Activated naive CD8-positive, alpha-beta T cell treated with anti-CD3 and anti-CD28 coated beads, Interleukin-2, amount 50 U/mL, for 24 hours (primary cell): ENCODE results near the gene CCSER2.
"Not testable (repeated sequence)": the region's sequence is repeated elsewhere in the genome, so short reads cannot be mapped to it uniquely, and the experiment has no call there.

Experiments
- ATAC-seq: fragments of 150-1000 bp; cut with Tn5 transposase; one replicate; pipeline ENCODE4 v1.10.0; 2021
- DNase-seq: peaks from one replicate; pipeline ENCODE4 v3.0.0; 2021
- H3K27ac Mint-ChIP-seq: one replicate; pipeline ENCODE4 v1.8.0; 2021; ENCODE audit warnings: mild to moderate bottlenecking, mixed read lengths
- H3K27me3 Mint-ChIP-seq: one replicate; pipeline ENCODE4 v1.8.0; 2021; ENCODE audit warnings: mixed read lengths
- H3K36me3 Mint-ChIP-seq: one replicate; pipeline ENCODE4 v1.8.0; 2021; ENCODE audit warnings: low read depth, mixed read lengths
- H3K4me1 Mint-ChIP-seq: one replicate; pipeline ENCODE4 v1.8.0; 2021; ENCODE audit warnings: mixed read lengths
- H3K4me3 Mint-ChIP-seq: one replicate; pipeline ENCODE4 v1.8.0; 2021; ENCODE audit warnings: mild to moderate bottlenecking, moderate library complexity, mixed read lengths
- H3K9me3 Mint-ChIP-seq: one replicate; pipeline ENCODE4 v1.8.0; 2021; ENCODE audit warnings: mixed read lengths

CCSER2 gene

DNA sequence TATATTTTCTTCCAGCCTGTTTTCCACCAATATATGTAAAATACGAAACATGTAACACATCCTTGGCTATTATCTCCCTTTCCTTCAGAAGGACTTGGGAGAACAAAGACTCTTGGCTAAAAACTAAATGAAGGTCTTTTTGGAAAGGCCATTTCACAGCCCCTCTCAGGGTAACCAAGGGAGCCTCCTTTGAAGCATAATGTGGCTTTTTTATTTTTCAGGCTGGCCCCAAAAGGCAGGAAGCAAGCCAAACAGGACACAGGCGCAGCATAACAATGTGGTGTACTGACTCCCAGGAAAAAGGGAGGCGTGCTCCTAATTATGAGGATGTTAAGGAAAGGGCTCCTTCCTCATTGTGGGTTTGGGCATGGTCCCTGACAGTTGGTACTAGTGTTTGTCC is 30.3 kb upstream of the CCSER2 start:
- Mint-ChIP-seq H3K36me3 (no peaks in the 10 kb centered on the region), H3K4me3 (no peak overlapping the region), H3K27me3 (no peaks in the 10 kb centered on the region), H3K27ac (no peak overlapping the region), H3K4me1 (peaks cover 23% of the 10 kb centered on the region), H3K9me3 (no peaks in the 10 kb centered on the region)
- no peak for DNase-seq
- no peak for ATAC-seq

- DNase-seq, result no peak
- peak; percentile 31 for ATAC-seq
- Mint-ChIP-seq H3K4me3 (no peak overlapping the region), H3K36me3 (no peaks in the 10 kb centered on the region), H3K27me3 (no peaks in the 10 kb centered on the region), H3K27ac (no peak overlapping the region), H3K4me1 (peaks cover 13% of the 10 kb centered on the region), H3K9me3 (peaks cover 4% of the 10 kb centered on the region)
Observed at GRCh38 chr10:84302223-84302622, 26.2 kb upstream of the CCSER2 start.

DNA sequence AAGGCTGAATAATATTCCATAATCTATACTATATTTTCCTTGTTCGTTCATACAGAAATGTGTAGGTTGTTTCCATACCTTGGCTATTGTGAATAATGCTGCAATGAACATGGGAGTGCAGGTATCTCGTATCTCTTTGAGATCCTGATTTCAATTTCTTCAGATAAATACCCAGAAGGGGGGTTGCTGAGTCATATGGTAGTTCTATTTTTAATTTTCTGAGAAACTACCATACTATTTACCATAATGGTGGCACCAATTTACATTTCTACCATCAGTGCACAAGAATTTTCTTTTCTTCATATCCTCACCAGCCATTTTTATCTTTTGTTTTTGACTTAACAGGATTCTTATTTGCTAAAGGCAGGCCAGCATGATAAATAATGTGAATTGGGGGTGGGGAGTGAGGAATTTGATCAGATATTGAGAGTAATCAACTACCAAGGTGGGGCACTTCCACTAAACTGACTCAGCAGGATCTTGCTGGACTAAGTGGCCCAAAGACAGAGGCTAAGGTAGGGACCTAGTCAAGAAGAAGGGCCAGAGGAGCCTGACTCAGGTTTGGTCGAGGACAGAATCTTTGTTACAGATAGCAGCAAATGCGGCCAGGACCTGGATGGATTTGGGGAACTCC is 21.5 kb upstream of the CCSER2 start:
- Mint-ChIP-seq H3K9me3 (peaks cover 4% of the 10 kb centered on the region), H3K4me1 (peaks cover 40% of the 10 kb centered on the region), H3K36me3 (no peaks in the 10 kb centered on the region), H3K4me3 (peak overlapping the region; percentile 10), H3K27ac (peak overlapping the region; percentile 71), H3K27me3 (peaks cover 1% of the 10 kb centered on the region)
- ATAC-seq (no peak), DNase-seq (no peak)

- H3K27ac Mint-ChIP-seq, result peak overlapping the region; percentile 72
Observed at GRCh38 chr10:84308021-84308420, 20.4 kb upstream of the CCSER2 start.

GRCh38 chr10:84308481-84309304 is 19.7 kb upstream of the CCSER2 start:
- Mint-ChIP-seq H3K27ac (peak overlapping the region; percentile 12), H3K9me3 (peaks cover 4% of the 10 kb centered on the region), H3K36me3 (no peaks in the 10 kb centered on the region), H3K27me3 (peaks cover 2% of the 10 kb centered on the region), H3K4me3 (peak overlapping the region; percentile 39), H3K4me1 (peaks cover 40% of the 10 kb centered on the region)
- DNase-seq (peak; percentile 54), ATAC-seq (peak; percentile 69)

More at GRCh38 chr10:84308021-84308420, 20.4 kb upstream of the CCSER2 start:
- Mint-ChIP-seq H3K36me3 (no peaks in the 10 kb centered on the region), H3K27me3 (peaks cover 2% of the 10 kb centered on the region), H3K4me1 (peaks cover 40% of the 10 kb centered on the region), H3K4me3 (peak overlapping the region; percentile 34), H3K9me3 (peaks cover 4% of the 10 kb centered on the region)
- ATAC-seq (no peak), DNase-seq (no peak)

DNA sequence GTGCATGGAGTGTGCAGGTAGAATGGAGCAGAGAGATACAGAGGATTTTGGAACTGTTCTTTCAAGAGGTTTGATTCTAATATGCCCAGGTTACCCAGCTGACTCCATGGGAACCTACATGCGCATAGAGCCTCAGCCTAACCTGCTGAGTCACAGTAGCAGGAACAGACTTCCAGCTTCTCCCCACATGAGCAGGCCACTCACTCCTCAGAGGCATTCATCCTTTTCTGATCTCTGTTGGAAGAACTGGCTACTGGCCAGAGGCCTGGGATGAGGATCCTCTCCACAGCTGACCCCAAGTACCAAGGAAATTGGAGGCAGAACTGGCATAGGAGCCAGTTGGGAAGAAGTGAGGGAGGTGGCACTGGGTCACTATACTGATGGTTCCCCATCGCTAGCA is 17.9 kb upstream of the CCSER2 start:
- Mint-ChIP-seq H3K36me3 (no peaks in the 10 kb centered on the region), H3K4me3 (no peak overlapping the region), H3K27ac (no peak overlapping the region), H3K4me1 (peaks cover 51% of the 10 kb centered on the region), H3K27me3 (peaks cover 2% of the 10 kb centered on the region), H3K9me3 (peaks cover 4% of the 10 kb centered on the region)
- ATAC-seq (no peak), DNase-seq (no peak)

DNA sequence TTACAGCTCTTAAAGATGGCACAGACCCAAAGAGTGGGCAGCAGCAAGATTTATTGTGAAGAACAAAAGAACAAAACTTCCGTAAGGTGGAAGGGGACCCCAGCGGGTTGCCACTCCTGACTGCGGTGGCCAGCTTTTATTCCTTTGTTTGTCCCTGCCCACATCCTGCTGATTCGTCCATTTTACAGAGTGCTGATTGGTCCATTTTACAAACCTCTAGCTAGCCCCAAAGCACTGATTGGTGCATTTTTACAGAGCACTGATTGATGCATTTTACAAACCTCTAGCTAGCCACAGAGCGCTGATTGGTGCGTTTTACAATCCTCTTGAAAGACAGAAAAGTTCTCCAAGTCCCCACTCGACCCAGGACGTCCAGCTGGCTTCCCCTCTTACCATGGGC is 16.8 kb upstream of the CCSER2 start:
- no peaks in the 10 kb centered on the region for H3K36me3 Mint-ChIP-seq
- H3K27ac Mint-ChIP-seq, result no peak overlapping the region
- peaks cover 2% of the 10 kb centered on the region for H3K27me3 Mint-ChIP-seq

GRCh38 chr10:84312816-84313215 is 15.6 kb upstream of the CCSER2 start:
- Mint-ChIP-seq H3K4me3 (no peak overlapping the region), H3K27me3 (peaks cover 2% of the 10 kb centered on the region), H3K9me3 (no peaks in the 10 kb centered on the region), H3K4me1 (peaks cover 43% of the 10 kb centered on the region), H3K36me3 (no peaks in the 10 kb centered on the region), H3K27ac (no peak overlapping the region)
- no peak for DNase-seq
- no peak for ATAC-seq

More for the DNA sequence above, 16.8 kb upstream of the CCSER2 start:
- DNase-seq (no peak), ATAC-seq (no peak)
- Mint-ChIP-seq H3K9me3 (no peaks in the 10 kb centered on the region), H3K4me3 (no peak overlapping the region), H3K4me1 (peaks cover 47% of the 10 kb centered on the region)

DNA sequence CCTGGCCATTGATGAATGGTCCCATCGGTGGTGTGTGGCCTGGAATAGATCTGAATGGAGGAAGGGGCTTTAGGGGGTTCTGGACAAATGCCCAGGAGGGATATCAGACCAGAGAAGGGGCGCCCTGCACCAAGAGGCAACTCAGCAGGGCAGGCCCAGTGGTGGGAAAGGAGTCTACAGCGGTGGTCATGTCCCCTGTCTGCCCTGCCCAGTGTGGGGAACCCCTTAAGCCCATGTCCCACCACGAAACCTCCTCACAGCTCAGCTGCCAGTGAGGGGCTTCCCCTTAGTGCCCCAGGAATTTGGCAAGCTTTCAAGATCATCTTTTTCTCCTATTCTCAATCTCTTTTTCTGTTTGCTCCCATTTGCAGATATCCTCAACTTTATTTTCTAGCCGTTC is 14.1 kb upstream of the CCSER2 start:
- H3K27me3 Mint-ChIP-seq, result peaks cover 2% of the 10 kb centered on the region
- peaks cover 29% of the 10 kb centered on the region for H3K4me1 Mint-ChIP-seq
- no peaks in the 10 kb centered on the region for H3K36me3 Mint-ChIP-seq
- H3K9me3 Mint-ChIP-seq, result no peaks in the 10 kb centered on the region
- H3K4me3 Mint-ChIP-seq, result no peak overlapping the region
- DNase-seq (no peak), ATAC-seq (peak; percentile 69)
- H3K27ac Mint-ChIP-seq, result no peak overlapping the region

DNA sequence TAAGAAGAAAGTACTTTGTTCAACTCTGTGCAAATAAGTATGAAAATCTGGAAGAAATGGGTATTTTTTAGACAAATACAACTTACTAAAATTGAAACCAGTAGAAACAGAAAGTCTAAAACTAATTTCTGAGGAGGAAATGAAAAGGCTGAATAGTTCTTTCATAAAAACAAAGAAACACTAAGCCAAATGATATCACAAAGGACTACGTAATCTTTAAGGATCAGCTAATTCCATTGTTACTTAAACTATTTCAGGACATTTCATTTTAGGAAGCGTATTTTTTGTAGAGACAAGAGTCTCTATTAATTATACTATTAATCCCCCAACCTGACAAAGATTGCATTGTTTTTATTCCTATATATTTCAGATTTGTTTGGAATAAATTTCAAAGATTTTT is 11.2 kb upstream of the CCSER2 start:
- Mint-ChIP-seq H3K27ac (no peak overlapping the region), H3K9me3 (no peaks in the 10 kb centered on the region), H3K4me3 (no peak overlapping the region), H3K36me3 (no peaks in the 10 kb centered on the region), H3K4me1 (peaks cover 22% of the 10 kb centered on the region), H3K27me3 (no peaks in the 10 kb centered on the region)
- ATAC-seq, result no peak
- no peak for DNase-seq

DNA sequence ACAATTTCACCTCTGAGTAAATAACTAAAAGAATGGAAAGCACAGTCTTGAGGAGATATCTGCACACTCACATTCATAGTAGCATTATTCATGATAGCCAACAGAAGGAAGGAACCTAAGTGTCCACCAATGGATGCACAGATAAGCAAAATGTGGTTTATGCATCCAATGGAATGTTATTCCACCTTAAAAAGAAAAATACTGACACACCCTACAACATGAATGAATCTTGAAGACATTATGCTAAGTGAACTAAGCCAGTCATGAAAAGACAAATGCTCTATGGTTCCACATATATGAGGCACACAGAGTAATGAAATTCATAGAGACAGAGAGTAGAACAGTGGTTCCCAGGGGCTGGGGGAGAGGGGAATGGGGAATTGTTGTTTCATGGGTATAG is 6.5 kb upstream of the CCSER2 start:
- H3K4me3 Mint-ChIP-seq, result no peak overlapping the region
- H3K27ac Mint-ChIP-seq, result no peak overlapping the region
- no peaks in the 10 kb centered on the region for H3K36me3 Mint-ChIP-seq
- DNase-seq (no peak), ATAC-seq (no peak)
- H3K27me3 Mint-ChIP-seq, result no peaks in the 10 kb centered on the region
- H3K9me3 Mint-ChIP-seq, result no peaks in the 10 kb centered on the region
- H3K4me1 Mint-ChIP-seq, result peaks cover 7% of the 10 kb centered on the region

DNA sequence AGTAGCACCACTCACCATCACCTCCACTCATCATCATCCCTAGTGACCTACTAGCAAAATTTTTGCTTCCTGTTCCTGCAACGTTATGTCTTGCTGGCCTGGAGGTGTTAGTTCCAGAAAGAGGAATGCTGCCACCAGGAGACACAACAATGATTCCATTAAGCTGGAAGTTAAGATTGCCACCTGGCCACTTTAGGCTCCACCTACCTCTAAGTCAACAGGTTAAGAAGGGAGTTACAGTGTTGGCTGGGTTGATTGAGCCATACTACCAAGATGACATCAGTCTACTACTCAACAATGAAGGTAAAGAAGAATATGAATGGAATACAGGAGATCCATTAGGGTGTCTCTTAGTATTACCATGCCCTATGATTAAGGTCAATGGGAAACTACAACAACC is 4.8 kb upstream of the CCSER2 start:
- H3K27me3 Mint-ChIP-seq, H3K9me3 Mint-ChIP-seq, ATAC-seq, H3K27ac Mint-ChIP-seq, DNase-seq, H3K36me3 Mint-ChIP-seq, H3K4me1 Mint-ChIP-seq, H3K4me3 Mint-ChIP-seq: not testable (repeated sequence)

DNA sequence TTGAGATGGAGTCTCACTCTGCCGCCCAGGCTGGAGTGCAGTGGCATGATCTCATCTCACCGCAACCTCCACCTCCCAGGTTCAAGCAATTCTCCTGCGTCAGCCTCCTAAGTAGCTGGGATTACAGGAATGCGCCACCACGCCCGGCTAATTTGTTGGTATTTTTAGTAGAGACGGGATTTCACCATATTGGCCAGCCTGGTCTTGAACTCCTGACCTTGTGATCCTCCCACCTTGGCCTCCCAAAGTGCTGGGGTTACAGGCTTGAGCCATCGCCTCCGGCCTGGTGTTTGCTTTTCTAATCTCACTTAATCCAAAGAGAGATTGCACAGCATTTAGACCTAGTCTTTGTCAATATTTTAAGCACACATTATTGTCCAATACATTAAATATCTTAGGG is 1.4 kb upstream of the CCSER2 start:
- not testable (repeated sequence) for ATAC-seq, H3K27me3 Mint-ChIP-seq, H3K4me3 Mint-ChIP-seq, H3K36me3 Mint-ChIP-seq, H3K27ac Mint-ChIP-seq, DNase-seq, H3K9me3 Mint-ChIP-seq
- peaks cover 37% of the 10 kb centered on the region for H3K4me1 Mint-ChIP-seq

DNA sequence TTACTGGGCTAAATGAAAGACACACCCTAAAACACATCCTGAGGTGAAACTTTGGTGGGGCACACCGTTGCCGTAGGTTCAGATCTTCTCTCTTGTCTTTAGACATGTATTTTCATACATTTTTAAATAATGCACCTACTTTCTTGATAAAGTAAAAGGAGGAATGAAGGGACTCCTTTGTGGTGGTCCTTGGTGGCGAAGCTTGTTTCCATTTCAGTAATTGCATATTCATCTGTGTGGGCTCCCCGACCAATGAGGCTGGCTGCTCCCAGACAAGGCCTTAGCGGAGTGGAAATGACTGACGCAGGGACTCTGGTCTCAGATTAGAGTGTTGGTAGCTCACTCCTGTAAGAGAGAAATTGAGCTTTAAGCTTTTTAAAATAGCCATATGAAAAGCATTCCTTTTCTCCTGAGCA is 815 bp downstream of the CCSER2 start:
- DNase-seq (peak; percentile 67), ATAC-seq (peak; percentile 57)
- Mint-ChIP-seq H3K9me3 (no peaks in the 10 kb centered on the region), H3K4me3 (peak overlapping the region; percentile 91), H3K36me3 (no peaks in the 10 kb centered on the region), H3K27me3 (peaks cover 2% of the 10 kb centered on the region), H3K4me1 (peaks cover 50% of the 10 kb centered on the region), H3K27ac (peak overlapping the region; percentile 97)

- peaks cover 2% of the 10 kb centered on the region for H3K27me3 Mint-ChIP-seq
- peak overlapping the region; percentile 97 for H3K27ac Mint-ChIP-seq
- peak overlapping the region; percentile 91 for H3K4me3 Mint-ChIP-seq
- no peaks in the 10 kb centered on the region for H3K9me3 Mint-ChIP-seq
- ATAC-seq (peak; percentile 5), DNase-seq (no peak)
- no peaks in the 10 kb centered on the region for H3K36me3 Mint-ChIP-seq
- peaks cover 59% of the 10 kb centered on the region for H3K4me1 Mint-ChIP-seq
Observed at GRCh38 chr10:84329986-84330651, 1.7 kb downstream of the CCSER2 start.
